Subcutaneous adipose tissue (tissue), 4 donors: Measurements from ENCODE around the gene PTRH2. TPM values are rescaled to one million over a fixed set of nuclear protein-coding genes. Genes with fewer than 3 reads are reported as not detected.

Experiments
- total RNA-seq, 4 donors: library from RNA; depleted of rRNA; stranded (reverse); fragments of >200 nt; gene quantifications; one replicate each; pipeline ENCODE4 v1.1.0, GENCODE V29; 2016
- TF ChIP-seq, protein P1 (sequence below): fragments of 450-650 bp; IDR thresholded peaks from one replicate; pipeline ENCODE4 v1.5.1; 2016; ENCODE audit warnings: low read depth, mild to moderate bottlenecking, control low read depth, antibody characterized with exemption, moderate library complexity

Gene PTRH2
- total RNA-seq, 4 donors from 2014 or later, result 17.3 to 36.7 (median 32.4) TPM

DNA sequence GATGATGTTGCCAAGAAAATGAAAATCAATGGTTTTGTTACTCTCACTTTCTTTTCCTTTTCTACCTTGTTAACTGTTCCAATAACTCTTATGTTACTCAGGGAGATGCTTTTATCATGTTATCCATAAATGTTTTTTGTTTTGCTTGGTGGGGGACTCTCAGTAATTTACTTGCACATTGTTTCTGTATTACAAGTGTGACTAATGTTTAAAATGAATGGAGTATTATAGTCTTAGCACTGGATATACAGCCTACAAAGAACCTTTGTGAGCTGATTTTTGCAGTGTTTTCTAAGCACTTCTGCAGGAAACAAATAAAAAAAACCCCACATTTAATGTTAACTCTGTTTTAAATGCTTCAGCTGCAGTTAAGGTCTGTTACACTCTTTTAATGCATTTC, 12.3 kb upstream of the PTRH2 start:
- TF ChIP-seq, protein P1, sequence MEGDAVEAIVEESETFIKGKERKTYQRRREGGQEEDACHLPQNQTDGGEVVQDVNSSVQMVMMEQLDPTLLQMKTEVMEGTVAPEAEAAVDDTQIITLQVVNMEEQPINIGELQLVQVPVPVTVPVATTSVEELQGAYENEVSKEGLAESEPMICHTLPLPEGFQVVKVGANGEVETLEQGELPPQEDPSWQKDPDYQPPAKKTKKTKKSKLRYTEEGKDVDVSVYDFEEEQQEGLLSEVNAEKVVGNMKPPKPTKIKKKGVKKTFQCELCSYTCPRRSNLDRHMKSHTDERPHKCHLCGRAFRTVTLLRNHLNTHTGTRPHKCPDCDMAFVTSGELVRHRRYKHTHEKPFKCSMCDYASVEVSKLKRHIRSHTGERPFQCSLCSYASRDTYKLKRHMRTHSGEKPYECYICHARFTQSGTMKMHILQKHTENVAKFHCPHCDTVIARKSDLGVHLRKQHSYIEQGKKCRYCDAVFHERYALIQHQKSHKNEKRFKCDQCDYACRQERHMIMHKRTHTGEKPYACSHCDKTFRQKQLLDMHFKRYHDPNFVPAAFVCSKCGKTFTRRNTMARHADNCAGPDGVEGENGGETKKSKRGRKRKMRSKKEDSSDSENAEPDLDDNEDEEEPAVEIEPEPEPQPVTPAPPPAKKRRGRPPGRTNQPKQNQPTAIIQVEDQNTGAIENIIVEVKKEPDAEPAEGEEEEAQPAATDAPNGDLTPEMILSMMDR, result no peak

DNA sequence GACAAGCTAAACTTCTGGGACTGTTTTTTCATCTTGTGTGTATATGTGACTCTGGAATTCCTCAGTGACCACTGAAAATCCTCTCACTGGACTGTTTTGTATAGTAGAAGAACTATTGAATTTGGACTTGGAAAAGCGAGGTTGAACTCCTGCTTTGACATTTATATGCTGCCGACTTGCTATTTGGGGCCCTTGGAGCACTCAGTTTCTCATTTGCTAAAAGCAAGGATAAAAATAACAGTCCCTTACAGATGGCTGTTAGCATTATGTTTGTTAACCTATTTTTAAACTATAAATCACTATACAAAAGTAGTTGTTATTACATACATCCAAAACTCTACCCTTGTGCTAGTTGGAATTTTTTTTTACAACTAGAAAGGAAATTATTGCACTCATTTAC, 9.2 kb upstream of the PTRH2 start:
- TF ChIP-seq, protein P1, result no peak

DNA sequence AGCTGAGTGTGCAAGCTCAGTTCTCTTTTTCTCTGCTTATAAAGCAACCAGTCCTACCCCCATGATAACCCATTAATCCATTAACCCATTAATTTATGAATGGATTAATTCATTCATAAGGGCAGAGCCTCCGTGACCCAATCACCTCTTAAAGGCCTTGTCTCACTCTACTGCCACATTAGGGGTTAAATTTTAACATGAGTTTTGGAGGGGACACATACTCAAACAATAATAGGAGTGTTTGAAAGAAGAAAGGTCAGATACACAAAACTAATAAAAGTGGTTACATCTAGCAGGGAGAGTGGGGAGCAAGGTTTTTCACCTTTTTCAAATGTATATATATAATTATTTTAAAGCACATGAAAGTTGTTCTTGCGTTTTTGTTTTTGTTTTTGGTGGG, 7.0 kb upstream of the PTRH2 start:
- TF ChIP-seq, protein P1, result no peak

DNA sequence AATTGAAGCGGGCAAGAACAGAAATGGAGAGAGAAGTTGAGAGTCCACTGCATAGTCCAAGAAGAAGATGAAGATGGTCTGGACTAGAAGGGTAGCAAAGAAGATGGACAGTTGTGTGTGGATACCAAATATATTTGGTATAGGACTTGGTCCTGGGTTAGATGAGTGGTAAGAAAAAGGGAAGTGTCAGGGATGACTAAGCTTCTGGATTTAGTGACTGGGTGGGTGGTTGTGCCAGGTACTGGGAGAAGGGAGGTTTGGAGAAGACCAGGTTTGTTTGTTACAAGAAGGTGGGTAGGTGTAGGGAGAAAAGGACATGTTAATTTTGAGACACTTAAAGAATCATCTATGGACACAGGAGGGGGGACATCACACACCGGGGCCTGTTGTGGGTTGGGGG, 5.6 kb upstream of the PTRH2 start:
- TF ChIP-seq, protein P1, result no peak

DNA sequence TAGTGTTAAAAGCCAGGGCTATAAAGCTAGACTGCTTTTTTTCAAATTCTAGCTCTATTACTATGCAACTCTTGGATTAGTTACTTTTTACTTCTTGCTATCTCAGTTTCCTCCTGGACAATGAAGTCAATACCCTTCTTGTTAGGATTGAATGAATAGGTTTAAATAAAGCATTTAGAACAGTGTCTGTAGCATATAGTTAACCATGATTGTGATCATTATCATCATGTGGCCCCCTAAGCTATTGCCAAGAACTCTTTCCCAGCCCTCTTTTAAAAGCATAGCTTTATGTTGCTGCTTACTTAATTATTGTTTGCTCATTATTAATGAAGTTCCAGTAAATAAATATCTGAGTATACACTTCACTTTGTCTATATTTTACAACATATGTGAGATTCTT, 4.7 kb upstream of the PTRH2 start:
- TF ChIP-seq, protein P1, result no peak

DNA sequence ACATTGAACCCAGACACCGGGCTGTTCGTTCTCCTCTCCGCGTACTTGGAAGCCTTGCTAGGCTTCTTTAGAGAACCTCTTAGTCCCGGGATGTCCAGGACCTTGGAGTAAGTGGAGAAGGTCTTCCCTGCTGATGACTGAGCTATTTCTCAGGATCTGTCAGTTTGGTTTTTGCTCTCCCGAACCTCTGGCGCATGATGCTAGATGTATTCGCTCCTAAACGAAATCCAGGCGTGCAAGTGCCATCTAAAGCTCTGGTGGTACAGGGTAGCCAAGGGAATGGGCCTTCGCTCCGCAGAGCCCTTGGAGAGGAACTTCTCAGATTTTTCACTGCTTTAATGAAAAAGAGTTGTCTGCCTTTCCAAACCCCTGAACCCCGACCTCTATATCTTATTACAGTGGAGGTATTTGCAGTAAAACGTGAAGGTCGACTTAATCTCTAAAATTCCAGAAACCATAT, 771 bp upstream of the PTRH2 start:
- TF ChIP-seq, protein P1, result no peak

DNA sequence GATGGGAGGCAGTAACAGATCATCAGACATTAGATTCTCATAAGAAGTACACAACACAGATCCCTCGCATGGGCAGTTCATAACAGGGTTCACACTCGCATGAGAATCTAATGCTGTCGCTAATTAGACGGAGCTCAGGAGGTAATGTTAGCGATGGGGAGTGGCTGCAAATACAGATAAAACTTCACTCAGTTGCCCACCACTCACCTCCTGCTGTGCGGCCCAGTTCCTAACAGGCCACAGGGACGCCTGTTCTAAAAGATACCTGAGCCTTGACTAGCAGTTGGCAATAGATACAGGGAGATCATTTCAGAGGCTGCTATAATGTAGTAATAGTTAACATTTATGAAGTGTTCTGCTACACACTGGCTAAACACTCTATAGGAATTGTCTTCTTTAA, 4.9 kb downstream of the PTRH2 start:
- TF ChIP-seq, protein P1, result no peak
